HFFc6 (cell line): Measurements from ENCODE around the gene ACY1. TPM values are rescaled to one million over a fixed set of nuclear protein-coding genes. Genes with fewer than 3 reads are reported as not detected.

Experiments used
- DNase-seq: peaks from one replicate; pipeline ENCODE4 v3.0.0-alpha.2; 2018
- H3K27ac Mint-ChIP-seq: 2 replicates; pipeline ENCODE4 v1.8.0; 2020; ENCODE audit warnings: mild to moderate bottlenecking, mixed read lengths
- H3K27me3 Mint-ChIP-seq: 2 replicates; pipeline ENCODE4 v1.8.0; 2021; ENCODE audit warnings: mild to moderate bottlenecking, moderate library complexity, mixed read lengths; ENCODE audit not compliant: insufficient read depth
- H3K36me3 Mint-ChIP-seq: 2 replicates; pipeline ENCODE4 v1.8.0; 2021; ENCODE audit warnings: low read depth, mixed read lengths
- H3K4me1 Mint-ChIP-seq: 2 replicates; pipeline ENCODE4 v1.8.0; 2020; ENCODE audit warnings: low read depth, mixed read lengths
- H3K4me3 Mint-ChIP-seq: 2 replicates; pipeline ENCODE4 v1.8.0; 2020; ENCODE audit warnings: mild to moderate bottlenecking, moderate library complexity, mixed read lengths
- H3K9me3 Mint-ChIP-seq: 2 replicates; pipeline ENCODE4 v1.8.0; 2020; ENCODE audit warnings: mild to moderate bottlenecking, mixed read lengths
- total RNA-seq, 6 experiments: library from RNA; stranded (reverse); fragmentation: NEBNext Ultra II Directional; extraction: Animal tissue kit (Norgen Biotek cat#: 25700); gene quantifications; 2 replicates in 1 of 6; 3 replicates in 5 of 6; pipeline ENCODE4 v1.2.3, GENCODE V29; 2021
- TF ChIP-seq, protein P1 (sequence below): fragments of 200-600 bp; sonication (generic); IDR thresholded peaks from 2 replicates; pipeline ENCODE4 v1.5.0; 2021; ENCODE audit warnings: antibody characterized with exemption, mild to moderate bottlenecking

The ACY1 gene
- total RNA-seq, 6 experiments from 2014 or later: 40.0 to 49.2 (median 41.5) TPM

DNA sequence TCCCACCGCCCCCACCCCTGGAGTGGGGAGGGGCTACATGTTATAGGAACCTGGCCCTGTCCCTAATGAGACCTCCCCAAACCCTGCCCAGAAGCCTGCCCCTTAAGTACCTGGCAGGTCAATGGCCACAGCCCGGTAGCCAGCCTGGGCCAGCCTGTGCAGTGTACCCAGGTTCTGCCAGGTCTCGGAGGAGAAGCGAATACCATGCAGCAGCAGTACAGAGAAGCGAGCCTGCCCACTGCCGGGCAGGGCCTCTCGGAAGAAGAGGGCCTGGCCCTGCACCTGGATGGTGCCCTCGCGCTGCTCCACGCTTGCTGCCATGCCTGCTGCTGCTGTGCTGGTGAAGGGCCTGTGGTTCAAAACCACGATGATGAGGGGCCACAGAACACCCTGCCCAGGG lies 12.0 kb upstream of the ACY1 start:
- H3K9me3 Mint-ChIP-seq: no peaks in the 10 kb centered on the region
- TF ChIP-seq, protein P1, sequence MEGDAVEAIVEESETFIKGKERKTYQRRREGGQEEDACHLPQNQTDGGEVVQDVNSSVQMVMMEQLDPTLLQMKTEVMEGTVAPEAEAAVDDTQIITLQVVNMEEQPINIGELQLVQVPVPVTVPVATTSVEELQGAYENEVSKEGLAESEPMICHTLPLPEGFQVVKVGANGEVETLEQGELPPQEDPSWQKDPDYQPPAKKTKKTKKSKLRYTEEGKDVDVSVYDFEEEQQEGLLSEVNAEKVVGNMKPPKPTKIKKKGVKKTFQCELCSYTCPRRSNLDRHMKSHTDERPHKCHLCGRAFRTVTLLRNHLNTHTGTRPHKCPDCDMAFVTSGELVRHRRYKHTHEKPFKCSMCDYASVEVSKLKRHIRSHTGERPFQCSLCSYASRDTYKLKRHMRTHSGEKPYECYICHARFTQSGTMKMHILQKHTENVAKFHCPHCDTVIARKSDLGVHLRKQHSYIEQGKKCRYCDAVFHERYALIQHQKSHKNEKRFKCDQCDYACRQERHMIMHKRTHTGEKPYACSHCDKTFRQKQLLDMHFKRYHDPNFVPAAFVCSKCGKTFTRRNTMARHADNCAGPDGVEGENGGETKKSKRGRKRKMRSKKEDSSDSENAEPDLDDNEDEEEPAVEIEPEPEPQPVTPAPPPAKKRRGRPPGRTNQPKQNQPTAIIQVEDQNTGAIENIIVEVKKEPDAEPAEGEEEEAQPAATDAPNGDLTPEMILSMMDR: no peak
- H3K4me3 Mint-ChIP-seq: no peak overlapping the region
- DNase-seq: no peak
- no peaks in the 10 kb centered on the region; the same call in 1 of the 2 replicates for H3K36me3 Mint-ChIP-seq
- H3K27ac Mint-ChIP-seq: no peak overlapping the region
- H3K4me1 Mint-ChIP-seq: peaks cover 26% of the 10 kb centered on the region
- no peaks in the 10 kb centered on the region for H3K27me3 Mint-ChIP-seq

DNA sequence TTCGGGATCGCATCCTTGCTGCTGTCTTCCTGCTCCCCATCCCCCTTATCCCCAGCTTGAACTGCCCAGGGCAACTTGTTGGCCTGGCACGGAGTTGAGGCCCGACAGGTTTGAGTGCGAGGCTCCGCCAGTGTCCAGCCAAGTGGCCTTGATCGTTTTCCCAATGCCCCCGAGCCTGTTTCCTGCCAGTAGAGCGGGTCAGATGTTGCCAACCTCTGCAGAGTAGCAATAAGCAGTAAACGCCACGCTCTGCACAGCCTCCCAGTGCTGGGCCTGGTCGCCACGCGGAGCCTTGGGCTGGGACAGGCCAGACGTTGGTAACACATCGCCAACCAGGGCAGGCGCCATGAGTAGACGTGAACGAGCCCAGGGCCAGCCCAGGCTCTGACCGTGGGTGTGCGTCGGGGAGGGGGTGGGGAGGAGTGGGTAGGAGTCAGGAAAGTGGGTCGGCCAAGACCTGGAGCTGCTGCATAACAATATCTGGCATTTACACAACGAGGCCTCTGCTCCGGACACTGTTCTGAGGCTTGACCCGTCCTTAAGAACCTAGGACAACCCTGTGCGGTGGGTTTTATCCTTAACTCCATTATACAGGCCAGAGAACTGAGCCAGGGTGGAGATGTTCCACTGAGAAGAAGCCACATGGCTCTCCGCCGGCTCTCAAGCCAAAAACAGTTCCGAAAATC lies 8.9 kb upstream of the ACY1 start:
- TF ChIP-seq, protein P1: peak; percentile 70
- H3K36me3 Mint-ChIP-seq: no peaks in the 10 kb centered on the region; the same call in 1 of the 2 replicates
- H3K9me3 Mint-ChIP-seq: no peaks in the 10 kb centered on the region
- peaks cover 22% of the 10 kb centered on the region for H3K4me1 Mint-ChIP-seq
- no peak for DNase-seq
- H3K27me3 Mint-ChIP-seq: no peaks in the 10 kb centered on the region
- peak overlapping the region; percentile 94 for H3K27ac Mint-ChIP-seq
- peak overlapping the region; percentile 97 for H3K4me3 Mint-ChIP-seq

DNA sequence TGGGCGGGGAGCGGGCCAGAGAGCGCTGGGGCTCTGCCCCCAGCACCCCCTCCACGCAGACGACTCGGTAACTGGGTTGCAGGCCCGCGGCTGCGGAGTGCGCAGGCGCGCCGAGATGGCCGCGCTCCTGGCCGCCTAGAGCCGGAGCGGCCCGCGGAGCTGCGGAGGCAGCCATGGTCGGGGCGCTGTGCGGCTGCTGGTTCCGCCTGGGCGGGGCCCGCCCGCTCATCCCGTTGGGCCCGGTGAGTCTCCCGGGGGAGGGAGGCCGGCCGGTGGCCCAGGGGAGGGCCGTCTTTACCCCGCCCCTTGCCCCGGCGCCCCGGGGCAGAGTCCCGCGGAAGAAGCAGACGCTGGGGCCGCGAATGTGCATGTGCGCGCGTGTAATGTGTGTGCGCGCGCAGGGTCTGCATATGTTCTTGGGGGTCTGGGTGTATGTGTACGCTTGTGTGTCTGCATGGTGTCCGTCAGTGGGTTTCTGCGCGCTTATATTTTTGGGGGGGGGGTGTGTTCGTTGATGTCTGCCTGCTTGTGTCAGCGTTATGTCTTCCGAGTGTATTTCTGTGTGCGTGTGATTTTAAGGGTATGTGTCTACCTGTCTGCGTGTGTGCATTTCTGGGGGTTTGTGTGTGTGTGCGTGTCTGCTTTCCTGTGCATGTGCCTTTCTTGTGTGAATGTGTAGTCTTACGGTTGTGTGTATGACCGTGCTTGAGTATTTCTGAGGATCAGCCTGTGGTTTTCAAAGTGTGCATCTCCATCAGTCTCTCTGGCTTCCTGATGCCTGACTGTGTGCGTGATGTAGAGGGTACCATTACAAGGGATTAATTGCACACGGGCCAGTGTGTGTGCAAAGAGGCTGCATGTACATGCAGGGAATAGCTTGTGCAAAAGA lies 8.1 kb upstream of the ACY1 start, which contains the start of gene ABHD14A:
TSS of gene ABHD14A (plus strand) at position 102 of the 889 bp plus-strand sequence. CDS start at position 174, 72 bp downstream.
- no peaks in the 10 kb centered on the region for H3K27me3 Mint-ChIP-seq
- peak within 1 kb of the TSS; percentile 94 for H3K27ac Mint-ChIP-seq
- peaks cover 22% of the 10 kb centered on the region for H3K4me1 Mint-ChIP-seq
- no peaks in the 10 kb centered on the region; the same call in 1 of the 2 replicates for H3K36me3 Mint-ChIP-seq
- H3K9me3 Mint-ChIP-seq: no peaks in the 10 kb centered on the region
- H3K4me3 Mint-ChIP-seq: peak within 1 kb of the TSS; percentile 97
- TF ChIP-seq, protein P1: no peak; the same call in 1 of the 2 replicates
- peak; percentile 45 for DNase-seq

DNA sequence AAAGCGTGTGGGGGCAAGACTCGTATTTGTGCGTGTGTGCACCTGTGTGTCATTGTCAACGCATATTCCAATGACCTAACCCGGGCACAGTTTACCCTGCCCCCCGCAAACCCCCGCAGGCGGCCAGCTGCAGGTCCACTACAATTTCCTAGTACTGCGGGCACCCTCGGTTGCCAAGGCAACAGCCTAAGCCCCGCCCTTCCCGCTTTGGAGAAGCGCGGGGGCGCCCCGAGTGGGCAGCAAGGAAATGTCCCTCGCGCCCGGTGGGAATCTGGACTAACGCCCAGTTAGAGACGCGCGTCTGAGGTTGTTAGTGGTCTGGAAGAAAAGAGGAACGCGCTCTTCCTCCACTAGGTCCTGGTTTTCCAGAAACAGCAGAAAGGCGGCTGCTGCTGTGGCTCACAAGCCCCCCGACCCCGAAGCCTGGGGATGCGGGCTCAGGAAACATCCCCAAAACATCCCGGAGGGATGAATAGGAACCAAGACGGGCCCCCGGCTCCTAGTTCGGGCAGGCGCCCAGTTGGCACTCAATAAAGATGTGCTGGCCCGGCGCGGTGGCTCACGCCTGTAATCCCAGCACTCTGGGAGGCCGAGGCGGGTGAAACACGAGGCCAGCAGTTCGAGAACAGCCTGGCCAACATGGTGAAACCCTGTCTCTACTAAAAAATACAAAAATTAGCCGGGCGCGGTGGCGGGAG lies 7.3 kb upstream of the ACY1 start:
- TF ChIP-seq, protein P1: peak; percentile 47
- Mint-ChIP-seq H3K4me3 (peak overlapping the region; percentile 85), H3K9me3 (no peaks in the 10 kb centered on the region), H3K27me3 (no peaks in the 10 kb centered on the region; the same call in 1 of the 2 replicates), H3K27ac (peak overlapping the region; percentile 52), H3K36me3 (no peaks in the 10 kb centered on the region; the same call in 1 of the 2 replicates), H3K4me1 (peaks cover 22% of the 10 kb centered on the region)
- peak; percentile 43 for DNase-seq

DNA sequence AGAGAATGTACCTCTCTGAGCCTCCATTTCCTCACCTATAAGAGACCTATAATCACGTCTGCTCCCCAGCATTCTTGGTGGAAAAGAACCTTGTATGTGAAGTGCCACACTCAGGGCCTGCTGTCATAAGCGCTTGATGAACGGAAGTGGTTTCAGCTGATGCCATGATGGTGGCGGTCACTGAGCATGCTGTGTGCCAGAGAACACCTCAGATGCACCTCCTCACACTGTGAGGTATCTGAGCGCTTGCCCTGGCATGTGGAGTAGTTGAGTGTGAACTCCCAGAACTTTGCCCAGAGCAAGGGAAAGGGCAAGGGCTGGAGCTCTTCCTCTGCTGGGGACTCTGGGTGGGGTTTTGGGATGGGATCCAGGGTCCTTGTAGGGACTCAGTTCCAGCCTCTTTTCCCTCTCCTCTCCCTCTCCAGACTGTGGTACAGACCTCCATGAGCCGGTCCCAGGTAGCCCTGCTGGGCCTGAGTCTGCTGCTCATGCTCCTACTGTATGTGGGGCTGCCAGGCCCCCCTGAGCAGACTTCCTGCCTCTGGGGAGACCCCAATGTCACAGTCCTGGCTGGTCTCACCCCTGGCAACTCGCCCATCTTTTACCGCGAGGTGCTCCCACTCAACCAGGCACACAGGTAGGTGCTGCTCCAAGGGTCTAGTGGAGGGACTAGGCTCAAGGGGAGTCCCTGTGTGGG lies 5.7 kb upstream of the ACY1 start:
- Mint-ChIP-seq H3K4me1 (peaks cover 29% of the 10 kb centered on the region), H3K27me3 (no peaks in the 10 kb centered on the region; the same call in 1 of the 2 replicates), H3K9me3 (no peaks in the 10 kb centered on the region), H3K27ac (no peak overlapping the region), H3K4me3 (no peak overlapping the region), H3K36me3 (no peaks in the 10 kb centered on the region; the same call in 1 of the 2 replicates)
- DNase-seq: no peak
- TF ChIP-seq, protein P1: no peak
